IMR-90 (cell line): ENCODE results near the gene MRPS18A.

Experiments used
- BHLHE40 ChIP-seq: fragments of 150-350 bp; IDR thresholded peaks from 2 replicates; pipeline ENCODE4 v1.6.1; 2016; ENCODE audit warnings: mild to moderate bottlenecking, low read depth, low read length
- MAFK ChIP-seq: IDR thresholded peaks from 2 replicates; pipeline ENCODE4 v1.6.1; 2012; ENCODE audit warnings: low read depth, low read length, improper control_type of control experiment
- NFE2L2 ChIP-seq: fragments of 150-350 bp; IDR thresholded peaks from 2 replicates; pipeline ENCODE4 v1.6.1; 2016; ENCODE audit warnings: low read depth, mild to moderate bottlenecking, low read length
- POLR2A ChIP-seq: IDR thresholded peaks from 2 replicates; pipeline ENCODE4 v1.6.1; 2012; ENCODE audit warnings: mild to moderate bottlenecking, low read depth, low read length
- RAD21 ChIP-seq: IDR thresholded peaks from 2 replicates; pipeline ENCODE4 v1.6.1; 2012; ENCODE audit warnings: low read length, improper control_type of control experiment
- RFX5 ChIP-seq: IDR thresholded peaks from 2 replicates; pipeline ENCODE4 v1.8.0; 2012; ENCODE audit warnings: low read depth, mild to moderate bottlenecking, low read length, moderate library complexity
- SMC3 ChIP-seq: fragments of 150-350 bp; IDR thresholded peaks from 2 replicates; pipeline ENCODE4 v1.6.1; 2016; ENCODE audit warnings: low read depth, mild to moderate bottlenecking, antibody characterized with exemption, low read length, moderate library complexity
- TF ChIP-seq, protein P1 (sequence below): conservative IDR thresholded peaks from 2 replicates; pipeline ENCODE4 v1.5.1; 2012; ENCODE audit warnings: mild to moderate bottlenecking, low read depth, low read length, improper control_type of control experiment
- TF ChIP-seq, protein P2 (sequence below): fragments of 150-350 bp; IDR thresholded peaks from 2 replicates; pipeline ENCODE4 v1.6.1; 2017; ENCODE audit warnings: mild to moderate bottlenecking, antibody characterized with exemption, low read length, low read depth

DNA sequence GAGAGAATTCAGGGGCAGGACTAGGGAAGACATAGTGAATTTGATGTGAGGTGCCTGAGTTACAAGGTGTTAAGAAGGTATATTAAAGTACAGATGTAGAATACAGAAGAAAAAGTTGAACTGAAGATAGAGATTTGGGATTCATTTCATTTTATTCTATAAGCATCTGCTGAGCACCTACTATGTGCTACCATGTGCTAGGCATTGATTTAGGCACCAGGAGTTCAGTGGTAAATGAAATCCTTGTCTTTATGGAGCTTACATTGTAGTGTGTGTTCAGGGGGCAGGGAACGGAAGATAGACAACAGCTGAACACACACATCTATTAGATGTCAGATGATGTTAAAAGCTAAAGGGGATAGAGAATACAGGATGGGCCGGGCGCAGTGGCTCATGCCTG lies 40.0 kb downstream of the MRPS18A start:
- TF ChIP-seq RAD21: no peak
- TF ChIP-seq, protein P1, sequence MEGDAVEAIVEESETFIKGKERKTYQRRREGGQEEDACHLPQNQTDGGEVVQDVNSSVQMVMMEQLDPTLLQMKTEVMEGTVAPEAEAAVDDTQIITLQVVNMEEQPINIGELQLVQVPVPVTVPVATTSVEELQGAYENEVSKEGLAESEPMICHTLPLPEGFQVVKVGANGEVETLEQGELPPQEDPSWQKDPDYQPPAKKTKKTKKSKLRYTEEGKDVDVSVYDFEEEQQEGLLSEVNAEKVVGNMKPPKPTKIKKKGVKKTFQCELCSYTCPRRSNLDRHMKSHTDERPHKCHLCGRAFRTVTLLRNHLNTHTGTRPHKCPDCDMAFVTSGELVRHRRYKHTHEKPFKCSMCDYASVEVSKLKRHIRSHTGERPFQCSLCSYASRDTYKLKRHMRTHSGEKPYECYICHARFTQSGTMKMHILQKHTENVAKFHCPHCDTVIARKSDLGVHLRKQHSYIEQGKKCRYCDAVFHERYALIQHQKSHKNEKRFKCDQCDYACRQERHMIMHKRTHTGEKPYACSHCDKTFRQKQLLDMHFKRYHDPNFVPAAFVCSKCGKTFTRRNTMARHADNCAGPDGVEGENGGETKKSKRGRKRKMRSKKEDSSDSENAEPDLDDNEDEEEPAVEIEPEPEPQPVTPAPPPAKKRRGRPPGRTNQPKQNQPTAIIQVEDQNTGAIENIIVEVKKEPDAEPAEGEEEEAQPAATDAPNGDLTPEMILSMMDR: no peak
- no peak for TF ChIP-seq BHLHE40
- no peak for TF ChIP-seq RFX5
- TF ChIP-seq SMC3: no peak
- no peak for TF ChIP-seq POLR2A
- no peak for TF ChIP-seq MAFK
- TF ChIP-seq, protein P2, sequence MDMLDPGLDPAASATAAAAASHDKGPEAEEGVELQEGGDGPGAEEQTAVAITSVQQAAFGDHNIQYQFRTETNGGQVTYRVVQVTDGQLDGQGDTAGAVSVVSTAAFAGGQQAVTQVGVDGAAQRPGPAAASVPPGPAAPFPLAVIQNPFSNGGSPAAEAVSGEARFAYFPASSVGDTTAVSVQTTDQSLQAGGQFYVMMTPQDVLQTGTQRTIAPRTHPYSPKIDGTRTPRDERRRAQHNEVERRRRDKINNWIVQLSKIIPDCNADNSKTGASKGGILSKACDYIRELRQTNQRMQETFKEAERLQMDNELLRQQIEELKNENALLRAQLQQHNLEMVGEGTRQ: no peak
- no peak for TF ChIP-seq NFE2L2
